BJ (cell line): ENCODE measurements around the gene RAP1GDS1. TPM values are rescaled to one million over a fixed set of nuclear protein-coding genes. Genes with fewer than 3 reads are reported as not detected.
"Not testable (repeated sequence)": the region's sequence is repeated elsewhere in the genome, so short reads cannot be mapped to it uniquely, and the experiment has no call there.

ENCODE experiments used
- CTCF ChIA-PET: fragments of 350-600 bp; formaldehyde crosslinking; extraction: SDS; loops from one replicate; lab custom pipeline; 2021; ENCODE audit warnings: antibody characterized with exemption, inconsistent platforms; lab: Yijun Ruan, JAX
- POLR2A ChIA-PET: fragments of 300-600 bp; sonication (Branson Sonifier 250); formaldehyde crosslinking; extraction: SDS; loops from one replicate; lab custom pipeline; 2021; ENCODE audit warnings: antibody characterized with exemption; lab: Charles Lee
- DNase-seq: peaks from one replicate; pipeline ENCODE4 v3.0.0-alpha.2; 2011; ENCODE audit warnings: low read depth
- H3K27me3 ChIP-seq: 2 replicates; pipeline ENCODE4 v1.6.0; 2011; ENCODE audit warnings: low read length; ENCODE audit not compliant: control insufficient read depth, insufficient read depth
- H3K36me3 ChIP-seq: 2 replicates; pipeline ENCODE4 v1.5.1; 2011; ENCODE audit warnings: low read length; ENCODE audit not compliant: control insufficient read depth, insufficient read depth
- H3K4me3 ChIP-seq: 2 replicates; pipeline ENCODE4 v1.5.1; 2011; ENCODE audit warnings: low read depth, mild to moderate bottlenecking, control low read depth, low read length
- CTCF ChIP-seq: IDR thresholded peaks from 2 replicates; pipeline ENCODE4 v1.5.1; 2011; ENCODE audit warnings: low read depth, mild to moderate bottlenecking, control low read depth, inconsistent platforms, low read length, moderate library complexity; ENCODE audit not compliant: insufficient read depth
- polyA plus RNA-seq: library from polyadenylated mRNA; depleted of rRNA; stranded (reverse); fragments of >200 nt; gene quantifications from 2 replicates; pipeline ENCODE4 v1.2.3, GENCODE V29; 2011

The RAP1GDS1 gene
- polyA plus RNA-seq, 1 experiment = 35.1 TPM

DNA sequence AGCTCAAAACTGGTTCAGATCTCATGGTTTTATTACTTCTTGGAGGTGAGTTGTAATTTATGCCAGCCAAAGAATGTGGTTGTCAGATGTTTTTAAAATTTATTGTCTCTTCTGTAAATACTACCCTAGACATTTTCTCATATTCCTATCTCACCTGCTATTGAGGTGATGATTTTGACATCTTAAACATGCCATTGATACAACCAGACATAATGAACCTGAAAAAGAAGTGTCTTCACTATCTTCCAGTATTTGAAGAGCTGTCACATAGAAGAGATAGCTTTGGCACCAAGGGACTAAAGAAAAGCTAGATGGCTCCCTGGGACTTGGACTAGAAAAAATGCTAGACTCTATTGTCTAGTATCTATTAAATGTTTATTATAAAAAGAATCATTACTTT, 155.7 kb downstream of the RAP1GDS1 start:
- H3K4me3 ChIP-seq = no peak overlapping the region
- CTCF ChIA-PET = interaction anchor here (1.4 to 1.5 kb wide), 2 partner anchors 13 to 21 kb away, joined by 3 to 6 read pairs; no protein-coding TSS in a partner anchor
- no peaks in the 10 kb centered on the region for H3K27me3 ChIP-seq
- TF ChIP-seq CTCF = no peak
- POLR2A ChIA-PET = no interaction called here
- DNase-seq = no peak
- no peaks in the 10 kb centered on the region for H3K36me3 ChIP-seq

DNA sequence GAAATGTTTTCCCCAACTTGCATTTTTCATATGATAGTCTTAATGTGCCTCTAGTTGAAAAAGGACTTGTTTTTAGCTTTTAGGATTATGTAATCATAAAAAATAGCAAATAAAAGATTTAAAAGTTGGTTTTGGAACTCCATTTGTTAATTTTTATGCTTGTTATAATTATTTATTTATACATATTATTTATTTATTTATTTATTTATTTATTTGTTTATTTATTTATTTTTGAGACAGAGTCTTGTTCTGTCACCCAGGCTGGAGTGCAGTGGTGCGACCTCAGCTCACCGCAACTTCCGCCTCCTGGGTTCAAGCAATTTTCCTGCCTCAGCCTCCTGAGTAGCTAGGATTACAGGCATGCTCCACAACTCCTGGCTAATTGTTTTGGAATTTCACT, 159.0 kb downstream of the RAP1GDS1 start:
- H3K36me3 ChIP-seq, DNase-seq, CTCF ChIA-PET, H3K27me3 ChIP-seq, H3K4me3 ChIP-seq, POLR2A ChIA-PET: not testable (repeated sequence)

GRCh38 chr4:98421111-98421510, 159.9 kb downstream of the RAP1GDS1 start:
- Histone ChIP-seq H3K27me3 (no peaks in the 10 kb centered on the region), H3K36me3 (peaks cover 2% of the 10 kb centered on the region; the same call in 1 of the 2 replicates), H3K4me3 (no peak overlapping the region)
- TF ChIP-seq CTCF = no peak
- ChIA-PET POLR2A (interaction anchor here (0.6 kb wide), 1 partner anchor 59 kb away, joined by 3 read pairs; no protein-coding TSS in a partner anchor), CTCF (interaction anchor here (0.6 kb wide), 1 partner anchor 46 kb away, joined by 3 read pairs; no protein-coding TSS in a partner anchor)
- DNase-seq = peak; percentile 15

- no peak for TF ChIP-seq CTCF
- CTCF ChIA-PET = no interaction called here
Observed at GRCh38 chr4:98423009-98423408, 161.8 kb downstream of the RAP1GDS1 start.

DNA sequence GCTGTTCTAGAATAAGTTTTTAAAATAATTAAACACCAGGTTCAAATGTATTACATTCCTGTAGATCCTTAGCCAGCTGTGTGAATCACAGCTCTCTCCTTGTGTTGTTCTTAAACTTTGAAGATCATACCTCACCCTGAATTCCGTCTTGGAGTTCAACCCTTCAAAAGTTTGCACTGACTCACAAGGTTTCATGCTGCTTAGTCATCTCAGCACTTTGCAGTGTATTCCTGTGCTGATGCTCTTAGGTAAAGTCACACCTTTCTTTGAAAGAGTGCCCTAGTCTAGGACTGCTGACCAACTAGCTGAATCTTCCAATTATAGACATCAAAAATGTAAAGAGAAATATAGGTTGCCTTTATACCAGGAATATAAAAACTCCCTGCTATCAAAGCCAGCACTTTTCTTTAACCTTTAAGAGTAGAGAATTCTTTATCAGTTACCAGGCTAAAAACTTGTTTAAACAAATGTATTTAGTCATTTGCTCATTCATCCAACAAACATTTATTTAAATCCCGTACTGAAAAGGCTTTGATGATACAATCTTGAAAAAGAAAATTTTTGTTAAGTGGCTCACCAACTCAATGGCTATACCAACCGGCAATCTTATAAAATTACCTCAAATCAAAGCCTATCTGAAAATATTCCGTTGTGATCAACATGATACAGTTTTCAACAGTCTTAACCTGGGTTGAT, 169.7 kb downstream of the RAP1GDS1 start:
- Histone ChIP-seq H3K27me3 (no peaks in the 10 kb centered on the region), H3K4me3 (no peak overlapping the region), H3K36me3 (no peaks in the 10 kb centered on the region; the same call in 1 of the 2 replicates)
- DNase-seq = peak; percentile 57
- ChIA-PET CTCF (no interaction called here), POLR2A (interaction anchor here (0.6 kb wide), 1 partner anchor 362 kb away, joined by 6 read pairs; no protein-coding TSS in a partner anchor)
- no peak for TF ChIP-seq CTCF

More at GRCh38 chr4:98423009-98423408, 161.8 kb downstream of the RAP1GDS1 start:
- Histone ChIP-seq H3K27me3 (no peaks in the 10 kb centered on the region), H3K4me3 (no peak overlapping the region), H3K36me3 (peaks cover 2% of the 10 kb centered on the region; the same call in 1 of the 2 replicates)
- no peak for DNase-seq
- POLR2A ChIA-PET = no interaction called here
